Cardiac muscle cell (in vitro differentiated cells and primary cell): ENCODE data around the gene NFATC1. TPM values are rescaled to one million over a fixed set of nuclear protein-coding genes. Genes with fewer than 3 reads are reported as not detected.

Experiments
- DNase-seq, 2 donors: peaks; one replicate each; pipeline versions ENCODE4 v3.0.0 to v3.0.0-alpha.2; 2010 to 2017; ENCODE audit warnings: low read depth in 1 of 2, low spot score in 1 of 2
- H3K27ac ChIP-seq: fragments of 200-600 bp; sonication (generic); 2 replicates; pipeline ENCODE4 v1.5.1; 2016
- H3K27me3 ChIP-seq: fragments of 200-600 bp; sonication (generic); 2 replicates; pipeline ENCODE4 v1.6.0; 2016; ENCODE audit warnings: control low read depth
- H3K36me3 ChIP-seq: fragments of 200-600 bp; sonication (generic); 2 replicates; pipeline ENCODE4 v1.5.1; 2016; ENCODE audit warnings: control low read depth
- H3K4me1 ChIP-seq: fragments of 200-600 bp; sonication (generic); 2 replicates; pipeline ENCODE4 v1.8.1; 2017; ENCODE audit warnings: low read depth, mild to moderate bottlenecking, mixed run types
- H3K4me3 ChIP-seq: fragments of 200-600 bp; sonication (generic); 2 replicates; pipeline ENCODE4 v1.5.1; 2016; ENCODE audit warnings: mild to moderate bottlenecking
- H3K9me3 ChIP-seq: fragments of 200-600 bp; sonication (generic); 2 replicates; pipeline ENCODE4 v1.5.1; 2017; ENCODE audit warnings: low read depth, mild to moderate bottlenecking, control low read depth
- CTCF ChIP-seq: IDR thresholded peaks from 2 replicates; pipeline ENCODE4 v1.5.1; 2012; ENCODE audit warnings: low read depth, mild to moderate bottlenecking, low read length
- polyA plus RNA-seq: library from polyadenylated mRNA; unstranded; fragments of >200 nt; fragmentation: Nextera tagmentation; extraction: Ambion mirVana; gene quantifications from 2 replicates; pipeline ENCODE4 v1.2.1, GENCODE V29; 2016
- total RNA-seq: library from RNA; depleted of rRNA; stranded (reverse); fragments of >200 nt; gene quantifications from 2 replicates; pipeline ENCODE4 v1.2.3, GENCODE V29; 2016

Gene NFATC1
- total and polyA plus RNA-seq, 2 experiments from 2014 or later: 10.8 to 11.7 TPM

GRCh38 chr18:79526468-79527460 lies 131.0 kb downstream of the NFATC1 start:
- Histone ChIP-seq H3K27ac (no peak overlapping the region), H3K36me3 (peaks cover 5% of the 10 kb centered on the region), H3K9me3 (no peaks in the 10 kb centered on the region), H3K27me3 (no peaks in the 10 kb centered on the region), H3K4me1 (no peaks in the 10 kb centered on the region), H3K4me3 (no peak overlapping the region)
- no peak for TF ChIP-seq CTCF
- DNase-seq: peak in 1 of 2 donors; percentile 46

- no peaks in the 10 kb centered on the region for H3K4me1 ChIP-seq
- no peak for DNase-seq
- H3K36me3 ChIP-seq: peaks cover 5% of the 10 kb centered on the region
- H3K27ac ChIP-seq: no peak overlapping the region
- H3K9me3 ChIP-seq: no peaks in the 10 kb centered on the region
- no peak overlapping the region for H3K4me3 ChIP-seq
- H3K27me3 ChIP-seq: no peaks in the 10 kb centered on the region
- no peak for TF ChIP-seq CTCF
Observed at GRCh38 chr18:79527656-79528315, 132.1 kb downstream of the NFATC1 start.

GRCh38 chr18:79528316-79528695 lies 132.6 kb downstream of the NFATC1 start:
- no peak overlapping the region for H3K27ac ChIP-seq
- no peak for DNase-seq
- no peaks in the 10 kb centered on the region for H3K9me3 ChIP-seq
- no peaks in the 10 kb centered on the region for H3K4me1 ChIP-seq
- TF ChIP-seq CTCF: no peak
- no peak overlapping the region for H3K4me3 ChIP-seq
- no peaks in the 10 kb centered on the region for H3K27me3 ChIP-seq
- H3K36me3 ChIP-seq: peaks cover 5% of the 10 kb centered on the region

GRCh38 chr18:79528846-79529245 lies 133.1 kb downstream of the NFATC1 start:
- Histone ChIP-seq H3K4me1 (no peaks in the 10 kb centered on the region), H3K4me3 (no peak overlapping the region), H3K36me3 (peaks cover 5% of the 10 kb centered on the region), H3K27me3 (no peaks in the 10 kb centered on the region), H3K9me3 (no peaks in the 10 kb centered on the region), H3K27ac (no peak overlapping the region)
- DNase-seq: peak; percentile 71 to 82
- peak; percentile 91 for TF ChIP-seq CTCF

GRCh38 chr18:79529296-79529695 lies 133.6 kb downstream of the NFATC1 start:
- no peak for TF ChIP-seq CTCF
- Histone ChIP-seq H3K27me3 (no peaks in the 10 kb centered on the region), H3K4me1 (no peaks in the 10 kb centered on the region), H3K27ac (no peak overlapping the region), H3K36me3 (peaks cover 5% of the 10 kb centered on the region), H3K9me3 (no peaks in the 10 kb centered on the region), H3K4me3 (no peak overlapping the region)
- DNase-seq: no peak
